AG09309 (cell line): ENCODE results near the gene CTNND2.

Source experiments
- DNase-seq: peaks from one replicate; pipeline ENCODE4 v3.0.0-alpha.2; 2010; ENCODE audit warnings: low read depth
- H3K4me3 ChIP-seq: 2 replicates; pipeline ENCODE4 v1.5.1; 2011; ENCODE audit warnings: mild to moderate bottlenecking, low read depth, low read length, moderate library complexity; ENCODE audit not compliant: control insufficient read depth
- TF ChIP-seq, protein P1 (sequence below): IDR thresholded peaks from 2 replicates; pipeline ENCODE4 v1.5.1; 2011; ENCODE audit warnings: mild to moderate bottlenecking, low read depth, low read length, inconsistent platforms; ENCODE audit not compliant: insufficient read depth, control insufficient read depth; ENCODE audit errors: missing control alignments

Gene CTNND2

DNA sequence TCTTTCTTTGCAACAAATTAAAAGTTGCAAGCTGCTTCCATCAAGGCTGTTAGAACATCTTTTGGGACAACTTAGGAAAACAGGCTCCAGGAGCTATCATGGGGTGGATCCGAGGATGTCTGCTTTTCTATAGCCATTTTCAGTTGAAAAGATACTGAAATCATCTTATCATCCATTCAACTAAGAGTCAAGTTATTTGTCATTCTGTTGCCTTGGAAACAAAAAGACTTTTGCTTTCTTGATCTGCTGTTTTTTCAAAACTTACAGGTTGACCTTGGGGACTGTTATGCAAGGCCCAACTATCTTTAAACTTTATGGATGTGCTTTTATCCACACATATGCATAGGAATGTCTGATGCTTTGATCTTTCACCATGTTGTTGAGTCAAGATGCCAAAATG, 597.9 kb downstream of the CTNND2 start:
- no peak for DNase-seq
- TF ChIP-seq, protein P1, sequence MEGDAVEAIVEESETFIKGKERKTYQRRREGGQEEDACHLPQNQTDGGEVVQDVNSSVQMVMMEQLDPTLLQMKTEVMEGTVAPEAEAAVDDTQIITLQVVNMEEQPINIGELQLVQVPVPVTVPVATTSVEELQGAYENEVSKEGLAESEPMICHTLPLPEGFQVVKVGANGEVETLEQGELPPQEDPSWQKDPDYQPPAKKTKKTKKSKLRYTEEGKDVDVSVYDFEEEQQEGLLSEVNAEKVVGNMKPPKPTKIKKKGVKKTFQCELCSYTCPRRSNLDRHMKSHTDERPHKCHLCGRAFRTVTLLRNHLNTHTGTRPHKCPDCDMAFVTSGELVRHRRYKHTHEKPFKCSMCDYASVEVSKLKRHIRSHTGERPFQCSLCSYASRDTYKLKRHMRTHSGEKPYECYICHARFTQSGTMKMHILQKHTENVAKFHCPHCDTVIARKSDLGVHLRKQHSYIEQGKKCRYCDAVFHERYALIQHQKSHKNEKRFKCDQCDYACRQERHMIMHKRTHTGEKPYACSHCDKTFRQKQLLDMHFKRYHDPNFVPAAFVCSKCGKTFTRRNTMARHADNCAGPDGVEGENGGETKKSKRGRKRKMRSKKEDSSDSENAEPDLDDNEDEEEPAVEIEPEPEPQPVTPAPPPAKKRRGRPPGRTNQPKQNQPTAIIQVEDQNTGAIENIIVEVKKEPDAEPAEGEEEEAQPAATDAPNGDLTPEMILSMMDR: no peak
- H3K4me3 ChIP-seq: no peak overlapping the region

DNA sequence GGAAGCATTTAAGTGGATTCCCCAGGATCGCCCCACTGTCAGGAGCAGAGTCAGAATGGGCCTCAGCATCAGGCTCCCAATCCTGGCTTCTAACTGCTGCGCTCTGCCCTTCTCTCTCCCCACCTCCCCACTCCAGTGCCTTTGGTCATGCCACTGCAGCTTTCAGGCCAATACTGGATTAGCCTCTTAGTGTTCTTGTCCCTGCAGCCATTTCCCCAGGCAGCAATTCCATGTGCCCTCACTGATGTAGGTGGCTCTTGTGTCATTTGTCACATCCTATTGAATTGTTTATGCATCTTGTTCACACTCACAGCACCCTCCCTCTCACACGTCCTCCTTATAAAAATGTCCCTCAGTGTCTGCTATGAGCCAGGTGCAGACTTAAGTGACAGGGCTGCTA, 599.0 kb downstream of the CTNND2 start:
- no peak overlapping the region for H3K4me3 ChIP-seq
- TF ChIP-seq, protein P1: no peak
- DNase-seq: no peak

DNA sequence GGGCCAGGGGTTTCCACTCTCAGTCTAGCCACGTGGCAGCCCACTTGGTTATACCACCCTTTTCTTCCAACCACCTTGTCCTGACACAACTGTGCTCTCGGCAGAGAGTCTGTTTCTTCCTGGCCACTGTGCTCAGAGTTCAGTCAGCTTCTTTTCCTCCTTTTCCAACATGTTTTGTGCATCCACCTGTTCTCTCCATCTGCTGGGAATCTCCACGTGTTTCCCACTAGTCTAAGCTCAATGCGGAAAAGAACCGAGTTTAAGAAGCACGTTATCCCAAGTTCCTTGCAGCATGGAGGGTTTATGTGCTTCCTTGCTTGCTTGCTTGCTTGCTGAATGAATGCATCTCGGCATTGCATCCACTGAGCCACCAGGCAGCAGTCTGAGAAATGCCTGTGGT, 599.6 kb downstream of the CTNND2 start:
- DNase-seq: no peak
- H3K4me3 ChIP-seq: no peak overlapping the region
- TF ChIP-seq, protein P1: no peak

DNA sequence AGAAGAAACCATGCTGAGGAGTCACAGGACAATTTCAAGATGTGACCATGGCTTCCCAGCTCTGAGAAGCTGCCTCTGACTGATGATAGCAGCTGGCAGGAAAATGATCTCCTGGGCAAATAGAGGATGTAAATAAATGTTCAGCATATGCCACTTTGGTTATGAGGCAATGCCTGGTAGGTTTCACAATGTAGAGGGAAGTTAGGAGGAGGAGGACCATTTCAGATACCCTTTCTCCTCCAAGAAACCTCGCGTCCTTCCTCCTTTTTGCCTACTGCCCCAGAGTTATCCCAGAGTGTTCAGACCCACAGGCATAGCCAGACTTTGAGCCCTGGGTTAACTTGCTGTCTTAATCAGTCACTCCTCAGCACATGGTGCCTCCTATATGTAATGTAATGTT, 601.6 kb downstream of the CTNND2 start:
- no peak overlapping the region for H3K4me3 ChIP-seq
- DNase-seq: no peak
- TF ChIP-seq, protein P1: no peak

DNA sequence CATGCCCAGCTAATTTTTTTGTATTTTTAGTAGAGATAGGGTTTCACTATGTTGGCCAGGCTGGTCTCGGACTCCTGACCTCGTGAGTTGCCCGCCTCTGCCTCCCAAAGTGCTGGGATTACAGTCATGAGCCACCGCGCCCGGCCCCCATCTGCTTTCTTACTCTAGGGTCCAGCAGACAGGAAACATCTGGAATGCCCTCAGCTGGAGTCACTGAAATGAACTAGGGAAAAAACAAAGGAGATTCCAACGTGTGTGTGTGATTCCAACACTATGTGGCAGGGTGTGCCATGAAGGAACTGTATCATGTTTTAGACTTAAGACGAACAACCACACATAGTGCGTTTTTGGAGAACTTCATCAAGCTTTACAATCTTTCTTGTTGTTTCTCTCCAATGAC, 603.1 kb downstream of the CTNND2 start:
- TF ChIP-seq, protein P1: no peak
- no peak for DNase-seq
- H3K4me3 ChIP-seq: no peak overlapping the region

DNA sequence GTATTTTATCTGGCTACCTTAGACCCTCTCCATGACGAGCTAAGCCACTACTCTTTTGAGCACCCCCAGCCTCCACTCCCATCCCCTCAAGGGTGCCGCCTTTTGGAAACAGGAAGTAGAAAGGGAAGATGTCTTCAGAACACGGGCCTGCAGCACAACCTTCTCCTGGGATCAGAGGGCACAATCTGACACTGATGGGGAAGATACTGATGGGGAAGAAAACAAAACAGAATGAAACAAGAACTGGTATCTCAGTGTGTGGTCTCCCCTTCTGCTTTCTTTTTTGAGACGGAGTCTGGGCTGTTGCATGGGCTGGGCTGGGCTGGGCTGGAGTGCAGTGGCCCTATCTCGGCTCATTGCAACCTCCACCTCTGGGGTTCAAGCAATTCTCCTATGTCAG, 603.5 kb downstream of the CTNND2 start:
- no peak for DNase-seq

DNA sequence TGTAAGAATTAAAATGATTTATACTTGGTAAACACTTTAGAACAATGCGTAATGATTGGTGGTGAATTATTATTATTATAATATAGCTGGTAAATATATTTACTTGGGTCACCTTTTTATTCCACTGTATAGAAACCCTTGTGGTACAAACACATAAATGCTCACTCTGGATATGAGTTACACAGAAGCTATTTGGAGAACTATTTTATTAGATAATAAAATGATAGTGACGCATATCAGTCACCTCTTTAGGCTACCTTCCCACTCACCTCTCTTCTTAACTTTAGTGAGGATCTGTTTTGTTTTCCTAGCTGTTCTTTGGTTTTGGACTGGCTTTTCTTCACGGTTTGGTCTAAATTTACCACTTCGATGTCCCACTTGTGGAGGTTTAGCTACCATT, 605.4 kb downstream of the CTNND2 start:
- H3K4me3 ChIP-seq: no peak overlapping the region
- DNase-seq: no peak
- TF ChIP-seq, protein P1: no peak

More for the DNA sequence above, 603.5 kb downstream of the CTNND2 start:
- H3K4me3 ChIP-seq: no peak overlapping the region
- TF ChIP-seq, protein P1: no peak
